GM12892 (cell line): Measurements from ENCODE around the gene CLDN18.

Source experiments
- POLR2A ChIP-seq: IDR thresholded peaks from 2 replicates; pipeline ENCODE4 v1.6.1; 2011; ENCODE audit warnings: low read depth, low read length, control low read depth
- TAF1 ChIP-seq: IDR thresholded peaks from 2 replicates; pipeline ENCODE4 v1.6.1; 2011; ENCODE audit warnings: low read depth, mild to moderate bottlenecking, control low read depth, low read length, borderline replicate concordance

- no peak for TF ChIP-seq POLR2A
- TF ChIP-seq TAF1: no peak
These were observed 15.6 kb downstream of the CLDN18 start for GRCh38 chr3:138025553-138025952.
